OCI-LY3 (cell line): ENCODE data around the gene UCHL3.

Source experiments
- H2AFZ ChIP-seq: fragments of 200-600, 300-600 bp; shearing (Covaris generic); 2 replicates; pipeline ENCODE4 v1.6.0; 2014; ENCODE audit warnings: antibody characterized with exemption, low read depth, low read length
- H3K27ac ChIP-seq: fragments of 200-600, 300-600 bp; sonication (generic); 2 replicates; pipeline ENCODE4 v1.5.1; 2014; ENCODE audit warnings: mild to moderate bottlenecking, low read length, moderate library complexity, mixed read lengths
- H3K27me3 ChIP-seq: fragments of 200-600, 300-600 bp; sonication (generic); 2 replicates; pipeline ENCODE4 v1.6.1; 2014; ENCODE audit warnings: low read depth, low read length, mixed read lengths
- H3K36me3 ChIP-seq: fragments of 200-600, 300-600 bp; sonication (generic); replicated peaks from 2 replicates; pipeline ENCODE3; 2014; ENCODE audit warnings: low read depth, low read length, mixed read lengths
- H3K4me1 ChIP-seq: fragments of 300-600, 200-600 bp; sonication (generic); 2 replicates; pipeline ENCODE4 v1.6.1; 2014; ENCODE audit warnings: low read length, mixed read lengths
- H3K4me2 ChIP-seq: fragments of 200-600, 300-600 bp; sonication (generic); 2 replicates; pipeline ENCODE4 v1.6.1; 2014; ENCODE audit warnings: low read length, mixed read lengths
- H3K4me3 ChIP-seq: fragments of 300-600, 200-600 bp; sonication (generic); 2 replicates; pipeline ENCODE4 v1.5.1; 2014; ENCODE audit warnings: antibody characterized with exemption, mild to moderate bottlenecking, low read length, moderate library complexity
- H3K79me2 ChIP-seq: fragments of 300-600, 200-600 bp; shearing (Covaris generic); 2 replicates; pipeline ENCODE4 v1.6.1; 2014; ENCODE audit warnings: mild to moderate bottlenecking, low read length, mixed read lengths
- H3K9ac ChIP-seq: fragments of 300-600, 200-600 bp; shearing (Covaris generic); 2 replicates; pipeline ENCODE4 v1.6.0; 2014; ENCODE audit warnings: mild to moderate bottlenecking, low read length, moderate library complexity
- H3K9me3 ChIP-seq: fragments of 200-600, 300-600 bp; shearing (Covaris generic); 2 replicates; pipeline ENCODE4 v1.6.1; 2014; ENCODE audit warnings: low read length, mixed read lengths; ENCODE audit not compliant: insufficient read depth
- H4K20me1 ChIP-seq: fragments of 200-600, 300-600 bp; sonication (generic); 2 replicates; pipeline ENCODE4 v1.6.1; 2016; ENCODE audit warnings: low read length, mixed read lengths; ENCODE audit not compliant: insufficient read depth
- CTCF ChIP-seq: fragments of 200-600, 300-600 bp; sonication (generic); IDR thresholded peaks from 2 replicates; pipeline ENCODE4 v1.5.1; 2014; ENCODE audit warnings: antibody characterized with exemption, low read length, low read depth
- EZH2phosphoT487 ChIP-seq: fragments of 200-600 bp; shearing (Covaris generic); IDR thresholded peaks from 2 replicates; pipeline ENCODE4 v1.6.1; 2018; ENCODE audit warnings: antibody characterized with exemption, mixed run types, low read depth

The UCHL3 gene

DNA sequence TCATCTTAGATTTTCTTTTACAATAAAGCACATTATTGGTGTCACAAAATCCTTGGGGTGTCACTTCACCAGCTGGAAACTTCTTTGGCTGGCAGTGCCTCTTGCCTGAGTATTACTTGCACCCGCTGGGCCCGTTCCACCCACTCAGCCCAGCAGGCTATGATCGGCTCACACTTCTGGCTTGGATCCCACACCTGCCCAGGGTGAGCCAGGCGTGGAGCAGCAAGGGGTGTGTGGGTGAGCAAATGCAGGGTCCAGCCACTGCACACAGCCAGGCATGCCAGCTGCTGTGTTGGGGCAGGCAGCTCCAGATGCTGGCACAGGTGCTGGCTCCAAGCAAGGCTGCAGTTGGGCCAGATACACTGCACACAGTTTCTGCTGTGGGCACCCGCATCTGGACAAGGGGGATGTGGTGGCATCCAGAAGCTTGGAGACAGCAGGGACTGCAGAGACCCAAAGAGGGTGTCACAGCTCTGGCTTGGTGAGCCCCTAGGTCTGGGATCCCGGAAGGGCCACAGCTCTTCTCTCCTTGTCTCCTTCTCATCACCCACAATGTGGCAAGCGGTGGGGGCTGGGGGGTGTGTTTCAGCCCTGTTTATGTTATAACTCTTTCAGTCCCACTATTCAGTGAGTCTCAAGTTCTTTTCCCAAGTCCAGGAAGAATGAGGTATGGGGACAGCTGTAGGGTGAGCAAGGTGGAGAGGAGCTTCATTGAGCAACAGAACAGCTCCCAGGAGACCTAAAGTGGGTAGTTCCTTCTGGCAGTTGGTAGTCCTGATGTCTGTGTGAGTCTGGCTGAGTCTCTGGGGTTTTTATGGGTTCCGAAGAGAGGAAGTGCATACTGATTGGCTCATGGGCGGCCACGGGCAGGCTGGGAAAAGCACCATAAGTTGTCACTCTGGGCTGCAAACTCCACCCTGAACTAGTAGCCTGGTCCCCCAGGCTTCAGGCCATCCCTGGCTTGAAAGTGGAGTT is 42.3 kb upstream of the UCHL3 start:
- Histone ChIP-seq H4K20me1 (no peaks in the 10 kb centered on the region), H2AFZ (no peak overlapping the region), H3K9me3 (no peaks in the 10 kb centered on the region), H3K4me3 (no peak overlapping the region), H3K79me2 (no peaks in the 10 kb centered on the region), H3K27ac (no peak overlapping the region), H3K9ac (no peak overlapping the region), H3K4me2 (peak overlapping the region; percentile 40), H3K36me3 (no peaks in the 10 kb centered on the region), H3K4me1 (peaks cover 54% of the 10 kb centered on the region), H3K27me3 (peaks cover 14% of the 10 kb centered on the region)
- TF ChIP-seq CTCF: no peak
- TF ChIP-seq EZH2phosphoT487: no peak

DNA sequence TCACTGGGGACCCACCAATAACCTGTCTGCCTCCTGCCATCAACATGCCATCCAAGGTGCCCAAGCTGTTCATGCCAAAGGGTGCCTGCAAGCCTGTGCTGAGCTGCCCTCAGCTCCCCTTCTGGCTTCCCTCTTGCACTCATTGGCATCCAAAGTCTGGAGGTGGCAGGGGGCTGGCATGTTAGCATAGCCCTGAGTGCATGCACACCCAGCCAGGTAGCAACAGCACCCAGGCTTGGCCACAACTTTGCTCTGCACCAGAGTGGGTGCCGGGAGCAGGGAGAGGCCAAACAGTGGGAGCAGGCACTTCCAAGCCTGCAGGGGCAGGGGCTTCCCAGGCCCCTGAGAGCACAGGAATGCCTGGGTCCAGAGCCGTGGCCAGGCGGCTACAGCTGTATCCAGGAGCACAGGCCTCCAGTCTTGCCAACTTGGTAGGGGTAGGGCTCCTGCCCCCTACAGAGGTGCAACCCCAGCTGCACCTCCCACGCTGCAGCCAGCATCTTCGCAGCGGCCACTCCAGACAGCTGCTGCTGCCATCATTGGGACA is 41.5 kb upstream of the UCHL3 start:
- Histone ChIP-seq H3K4me3 (no peak overlapping the region), H3K27ac (no peak overlapping the region), H3K9ac (no peak overlapping the region), H3K9me3 (no peaks in the 10 kb centered on the region), H3K79me2 (no peaks in the 10 kb centered on the region), H3K27me3 (peaks cover 14% of the 10 kb centered on the region), H3K4me1 (peaks cover 62% of the 10 kb centered on the region), H4K20me1 (no peaks in the 10 kb centered on the region), H2AFZ (no peak overlapping the region), H3K36me3 (no peaks in the 10 kb centered on the region), H3K4me2 (peak overlapping the region; percentile 40)
- TF ChIP-seq CTCF (no peak), EZH2phosphoT487 (no peak)

DNA sequence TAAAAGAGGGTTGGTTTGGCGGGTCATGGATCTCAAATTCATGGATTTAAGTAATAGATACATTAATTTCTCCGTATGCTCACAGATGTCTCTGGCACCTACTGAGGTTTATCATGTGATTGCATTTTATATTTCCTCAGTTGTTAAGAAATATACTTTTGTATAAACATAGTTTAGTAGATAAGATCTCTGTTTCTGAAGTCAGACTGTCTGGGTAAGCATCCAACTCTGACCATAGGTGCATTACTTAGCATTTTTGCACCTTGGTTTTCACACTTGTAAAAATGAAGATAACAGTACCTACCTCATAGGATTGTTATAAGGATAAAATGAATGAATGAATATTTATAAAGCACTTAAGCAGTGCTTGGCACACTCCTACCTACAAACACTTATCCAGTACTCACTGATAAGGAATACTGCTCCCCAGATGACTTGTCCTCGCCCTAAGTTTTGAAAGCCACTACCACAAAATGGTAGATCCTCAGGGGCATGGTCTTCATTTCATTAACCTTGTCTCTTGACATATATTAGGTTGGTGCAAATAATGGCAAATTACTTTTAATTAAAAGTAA is 38.5 kb upstream of the UCHL3 start:
- H3K4me3 ChIP-seq: no peak overlapping the region
- peak overlapping the region; percentile 70 for H3K4me2 ChIP-seq
- H3K27ac ChIP-seq: no peak overlapping the region
- H2AFZ ChIP-seq: no peak overlapping the region
- H3K79me2 ChIP-seq: no peaks in the 10 kb centered on the region
- no peak overlapping the region for H3K9ac ChIP-seq
- TF ChIP-seq EZH2phosphoT487 (no peak), CTCF (no peak)
- no peaks in the 10 kb centered on the region for H3K9me3 ChIP-seq
- H4K20me1 ChIP-seq: no peaks in the 10 kb centered on the region
- H3K27me3 ChIP-seq: peaks cover 14% of the 10 kb centered on the region
- H3K36me3 ChIP-seq: peaks cover 4% of the 10 kb centered on the region
- H3K4me1 ChIP-seq: peaks cover 68% of the 10 kb centered on the region

- H3K4me1 ChIP-seq: peaks cover 62% of the 10 kb centered on the region
These were observed 37.3 kb upstream of the UCHL3 start for GRCh38 chr13:75512253-75512652.

More at GRCh38 chr13:75512253-75512652, 37.3 kb upstream of the UCHL3 start:
- no peak overlapping the region for H3K9ac ChIP-seq
- no peaks in the 10 kb centered on the region for H3K79me2 ChIP-seq
- H3K36me3 ChIP-seq: peaks cover 4% of the 10 kb centered on the region
- TF ChIP-seq EZH2phosphoT487 (peak; percentile 61; the same call in 1 of the 2 replicates), CTCF (no peak)
- H3K27me3 ChIP-seq: peaks cover 14% of the 10 kb centered on the region
- peak overlapping the region; percentile 70 for H3K4me2 ChIP-seq
- H4K20me1 ChIP-seq: no peaks in the 10 kb centered on the region
- H2AFZ ChIP-seq: no peak overlapping the region
- H3K9me3 ChIP-seq: no peaks in the 10 kb centered on the region; the same call in 1 of the 2 replicates
- peak overlapping the region; percentile 25; the same call in 1 of the 2 replicates for H3K27ac ChIP-seq
- H3K4me3 ChIP-seq: peak overlapping the region; percentile 51
